Measurements from ENCODE around the gene SLC29A3. TPM values are rescaled to one million over a fixed set of nuclear protein-coding genes. Genes with fewer than 3 reads are reported as not detected.
"Not testable (repeated sequence)": the region's sequence is repeated elsewhere in the genome, so short reads cannot be mapped to it uniquely, and the experiment has no call there.

The SLC29A3 gene
- total RNA-seq, 1 experiment from 2014 or later, result 9.2 TPM

- no peak overlapping the region for H2BK20ac ChIP-seq (ENCODE audit: low read depth, low read length, poor library complexity, severe bottlenecking)
- no peak overlapping the region for H4K91ac ChIP-seq (ENCODE audit: insufficient read length, low read depth, low read length)
- H3K9me3 Mint-ChIP-seq, result peaks cover 0 to 3% of the 10 kb centered on the region in 2 experiments; a peak in 1 of 5 replicates
- H3K79me2 ChIP-seq (ENCODE audit: insufficient read depth, low read length), result no peaks in the 10 kb centered on the region
- no peak overlapping the region for H4K8ac ChIP-seq (replicated peaks; ENCODE audit: insufficient read length, low read depth, low read length)
- H2AK5ac ChIP-seq (ENCODE audit: insufficient read length, low read length), result no peak overlapping the region
- no peaks in the 10 kb centered on the region for H3K36me3 Mint-ChIP-seq (ENCODE audit: insufficient read depth in 1 of 3, low read depth in 3 of 3)
- H3K27me3 Mint-ChIP-seq (ENCODE audit: low read depth), result no peaks in the 10 kb centered on the region; the same call in 1 of the 2 replicates
- no peak overlapping the region for H3K4ac ChIP-seq (ENCODE audit: low read depth, low read length)
- no peak overlapping the region for H3K4me2 ChIP-seq (ENCODE audit: insufficient read depth, insufficient read length, low read length)
- H3K56ac ChIP-seq (ENCODE audit: insufficient read length, low read depth, low read length), result no peak overlapping the region
- H3K23me2 ChIP-seq (ENCODE audit: insufficient read length, low read depth, low read length, poor library complexity, severe bottlenecking), result no peaks in the 10 kb centered on the region
- H3K27ac Mint-ChIP-seq, result peak overlapping the region in 1 of 3 experiments; percentile 57; a peak in 1 of 7 replicates
- no peak overlapping the region for H2BK12ac ChIP-seq (ENCODE audit: insufficient read length, low read depth, low read length)
- H3T11ph ChIP-seq (ENCODE audit: low read length), result no peak overlapping the region
- H2BK5ac ChIP-seq (ENCODE audit: insufficient read length, low read length), result no peak overlapping the region
- WGBS (ENCODE audit: extremely low coverage, insufficient read length, low lambda C conversion rate), result no CpG with 5 or more reads among the region's 15 CpGs
- no peak overlapping the region for H3K14ac ChIP-seq (ENCODE audit: insufficient read depth, low read length)
- H3K4me1 ChIP-seq (ENCODE audit: insufficient read depth, low read length), result peaks cover 8% of the 10 kb centered on the region; the same call in 1 of the 2 replicates
- no peak overlapping the region for H2AFZ ChIP-seq (ENCODE audit: low read length)
- no peak overlapping the region for H3K4me3 Mint-ChIP-seq
- peaks cover 53 to 54% of the 10 kb centered on the region in 2 experiments for H3K4me1 Mint-ChIP-seq
- no peak overlapping the region for H3K23ac ChIP-seq (ENCODE audit: insufficient read length, low read depth, low read length)
- H3K27me3 ChIP-seq (ENCODE audit: insufficient read depth, low read length), result no peaks in the 10 kb centered on the region
- H3K79me1 ChIP-seq (ENCODE audit: insufficient read depth, low read depth, low read length, poor library complexity, severe bottlenecking), result no peaks in the 10 kb centered on the region
- DNase-seq, result no peak
- H4K20me1 ChIP-seq (ENCODE audit: control insufficient read depth, insufficient read depth, insufficient read length), result no peaks in the 10 kb centered on the region
- TF ChIP-seq, protein P1, sequence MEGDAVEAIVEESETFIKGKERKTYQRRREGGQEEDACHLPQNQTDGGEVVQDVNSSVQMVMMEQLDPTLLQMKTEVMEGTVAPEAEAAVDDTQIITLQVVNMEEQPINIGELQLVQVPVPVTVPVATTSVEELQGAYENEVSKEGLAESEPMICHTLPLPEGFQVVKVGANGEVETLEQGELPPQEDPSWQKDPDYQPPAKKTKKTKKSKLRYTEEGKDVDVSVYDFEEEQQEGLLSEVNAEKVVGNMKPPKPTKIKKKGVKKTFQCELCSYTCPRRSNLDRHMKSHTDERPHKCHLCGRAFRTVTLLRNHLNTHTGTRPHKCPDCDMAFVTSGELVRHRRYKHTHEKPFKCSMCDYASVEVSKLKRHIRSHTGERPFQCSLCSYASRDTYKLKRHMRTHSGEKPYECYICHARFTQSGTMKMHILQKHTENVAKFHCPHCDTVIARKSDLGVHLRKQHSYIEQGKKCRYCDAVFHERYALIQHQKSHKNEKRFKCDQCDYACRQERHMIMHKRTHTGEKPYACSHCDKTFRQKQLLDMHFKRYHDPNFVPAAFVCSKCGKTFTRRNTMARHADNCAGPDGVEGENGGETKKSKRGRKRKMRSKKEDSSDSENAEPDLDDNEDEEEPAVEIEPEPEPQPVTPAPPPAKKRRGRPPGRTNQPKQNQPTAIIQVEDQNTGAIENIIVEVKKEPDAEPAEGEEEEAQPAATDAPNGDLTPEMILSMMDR (conservative IDR thresholded peaks at IDR 0.05), result no peak
- no peak overlapping the region for H2BK15ac ChIP-seq (ENCODE audit: low read depth, low read length)
- H3K9ac ChIP-seq (ENCODE audit: extremely low read depth, insufficient read length, low read length), result no peak overlapping the region
- H4K5ac ChIP-seq (ENCODE audit: insufficient read length, low read depth, low read length), result no peak overlapping the region
- H2BK120ac ChIP-seq (ENCODE audit: low read depth, low read length, poor library complexity, severe bottlenecking), result no peak overlapping the region
- H3K9me3 ChIP-seq (ENCODE audit: control insufficient read depth, low read depth, low read length), result no peaks in the 10 kb centered on the region
- H3K27ac ChIP-seq (ENCODE audit: insufficient read length, low read depth, low read length), result no peak overlapping the region
- H3K18ac ChIP-seq (ENCODE audit: insufficient read length, low read depth, low read length), result no peak overlapping the region
Observed at GRCh38 chr10:71272056-71272771, 46.8 kb upstream of the SLC29A3 start.

DNA sequence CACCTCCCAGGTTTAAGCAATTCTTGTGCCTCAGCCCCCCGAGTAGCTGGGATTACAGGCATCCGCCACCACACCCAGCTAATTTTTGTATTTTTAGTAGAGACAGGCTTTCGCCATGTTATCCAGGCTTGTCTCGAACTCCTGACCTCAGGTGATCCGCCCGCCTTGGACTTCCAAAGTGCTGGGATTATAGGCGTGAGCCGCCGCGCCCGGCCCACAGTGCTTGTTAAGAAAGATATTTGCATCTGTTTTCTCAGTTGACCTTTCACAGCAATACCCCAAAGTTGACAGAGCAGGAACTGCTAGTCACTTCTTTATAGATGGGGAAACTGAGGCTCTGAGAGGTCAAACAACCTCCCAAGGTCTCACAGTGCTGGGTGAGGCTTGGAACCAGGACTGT lies 46.1 kb upstream of the SLC29A3 start:
- not testable (repeated sequence) for H2BK12ac ChIP-seq (ENCODE audit: insufficient read length, low read depth, low read length); H3K36me3 Mint-ChIP-seq (ENCODE audit: insufficient read depth in 1 of 3, low read depth in 3 of 3); H3K4me3 Mint-ChIP-seq; H2BK120ac ChIP-seq (ENCODE audit: low read depth, low read length, poor library complexity, severe bottlenecking); H2BK20ac ChIP-seq (ENCODE audit: low read depth, low read length, poor library complexity, severe bottlenecking); DNase-seq; H2BK5ac ChIP-seq (ENCODE audit: insufficient read length, low read length); H3K9me3 Mint-ChIP-seq; H3K4ac ChIP-seq (ENCODE audit: low read depth, low read length); H3K23ac ChIP-seq (ENCODE audit: insufficient read length, low read depth, low read length); H4K8ac ChIP-seq (replicated peaks; ENCODE audit: insufficient read length, low read depth, low read length); H3K27me3 Mint-ChIP-seq (ENCODE audit: low read depth); H3K18ac ChIP-seq (ENCODE audit: insufficient read length, low read depth, low read length); H2BK15ac ChIP-seq (ENCODE audit: low read depth, low read length); H3K79me1 ChIP-seq (ENCODE audit: insufficient read depth, low read depth, low read length, poor library complexity, severe bottlenecking); H4K20me1 ChIP-seq (ENCODE audit: control insufficient read depth, insufficient read depth, insufficient read length); H3K9me3 ChIP-seq (ENCODE audit: control insufficient read depth, low read depth, low read length); H3K9ac ChIP-seq (ENCODE audit: extremely low read depth, insufficient read length, low read length); H4K5ac ChIP-seq (ENCODE audit: insufficient read length, low read depth, low read length); H3K56ac ChIP-seq (ENCODE audit: insufficient read length, low read depth, low read length); H2AK5ac ChIP-seq (ENCODE audit: insufficient read length, low read length); H3K14ac ChIP-seq (ENCODE audit: insufficient read depth, low read length); H3K79me2 ChIP-seq (ENCODE audit: insufficient read depth, low read length); H3K27me3 ChIP-seq (ENCODE audit: insufficient read depth, low read length); H4K91ac ChIP-seq (ENCODE audit: insufficient read length, low read depth, low read length); H3K27ac ChIP-seq (ENCODE audit: insufficient read length, low read depth, low read length); H3T11ph ChIP-seq (ENCODE audit: low read length); H3K4me1 ChIP-seq (ENCODE audit: insufficient read depth, low read length); H3K27ac Mint-ChIP-seq; H3K23me2 ChIP-seq (ENCODE audit: insufficient read length, low read depth, low read length, poor library complexity, severe bottlenecking); H3K4me2 ChIP-seq (ENCODE audit: insufficient read depth, insufficient read length, low read length); H2AFZ ChIP-seq (ENCODE audit: low read length)
- H3K4me1 Mint-ChIP-seq, result peaks cover 55 to 60% of the 10 kb centered on the region in 2 experiments
- WGBS (ENCODE audit: extremely low coverage, insufficient read length, low lambda C conversion rate), result no CpG with 5 or more reads among the region's 11 CpGs

Measured in H9 (cell line).